GM19468 (cell line): ENCODE data around the gene IL19.
"Not testable (repeated sequence)": the region's sequence is repeated elsewhere in the genome, so short reads cannot be mapped to it uniquely, and the experiment has no call there.

Experiments used
- ATAC-seq: cut with Tn5 transposase; IDR thresholded peaks from one replicate; pipeline ENCODE4 v1.9.1; 2021; ENCODE audit warnings: mild to moderate bottlenecking, moderate library complexity, moderate number of reproducible peaks; ENCODE audit not compliant: unreplicated experiment; ENCODE audit errors: extremely low read depth

Gene IL19

DNA sequence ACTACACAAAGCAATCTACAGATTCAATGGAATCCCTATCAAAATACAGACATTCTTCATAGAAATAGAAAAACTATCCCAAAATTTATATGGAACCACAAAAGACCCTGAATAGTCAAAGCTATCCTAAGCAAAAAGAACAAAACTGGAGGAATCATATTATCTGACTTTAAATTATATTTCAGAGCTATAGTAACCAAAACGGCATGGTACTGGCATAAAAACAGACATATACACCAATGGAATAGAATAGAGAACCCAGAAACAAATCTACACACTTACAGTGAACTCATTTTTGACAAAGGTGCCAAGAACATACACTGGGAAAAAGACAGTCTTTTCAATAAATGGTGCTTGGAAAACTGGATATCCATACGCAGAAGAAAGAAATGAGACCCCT is 82.1 kb downstream of the IL19 start:
- not testable (repeated sequence) for ATAC-seq

- not testable (repeated sequence) for ATAC-seq
Observed at GRCh38 chr1:206853696-206854095, 83.1 kb downstream of the IL19 start.

DNA sequence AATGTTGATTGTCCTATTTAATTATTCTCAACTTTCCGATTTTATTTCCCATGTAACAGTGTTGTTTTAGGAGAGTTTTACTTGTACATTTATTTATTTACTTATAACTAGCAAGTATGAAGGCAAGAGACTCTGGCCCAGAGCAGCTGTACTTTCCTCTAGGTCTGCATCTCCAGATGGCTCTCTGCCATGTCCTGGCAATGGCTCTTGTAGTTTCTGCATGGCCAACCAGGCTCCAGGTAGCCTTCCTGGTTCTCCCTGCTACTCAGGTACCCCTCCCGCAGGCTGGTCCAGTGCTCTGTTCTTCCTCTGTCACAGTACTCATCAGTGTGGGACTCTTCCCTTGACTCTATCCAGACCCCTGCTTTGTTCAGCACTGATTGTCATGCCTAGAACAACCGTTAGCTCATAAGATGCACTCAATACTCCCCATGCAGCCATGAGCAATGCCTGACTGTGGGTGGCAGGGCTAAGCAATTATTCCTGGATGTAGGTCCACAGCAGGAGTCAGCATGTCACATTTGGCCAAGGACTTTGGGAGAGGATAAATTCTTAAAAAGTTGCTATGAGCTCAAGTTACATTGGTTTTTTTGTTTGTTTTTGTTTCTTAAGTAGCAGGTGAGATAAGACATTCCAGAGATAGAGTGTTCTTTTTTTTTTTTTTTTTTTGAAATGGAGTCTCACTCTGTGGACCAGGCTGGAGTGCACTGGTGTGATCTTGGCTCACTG is 84.0 kb downstream of the IL19 start:
- no peak for ATAC-seq

- ATAC-seq: no peak
Observed at GRCh38 chr1:206855859-206856258, 85.3 kb downstream of the IL19 start.

DNA sequence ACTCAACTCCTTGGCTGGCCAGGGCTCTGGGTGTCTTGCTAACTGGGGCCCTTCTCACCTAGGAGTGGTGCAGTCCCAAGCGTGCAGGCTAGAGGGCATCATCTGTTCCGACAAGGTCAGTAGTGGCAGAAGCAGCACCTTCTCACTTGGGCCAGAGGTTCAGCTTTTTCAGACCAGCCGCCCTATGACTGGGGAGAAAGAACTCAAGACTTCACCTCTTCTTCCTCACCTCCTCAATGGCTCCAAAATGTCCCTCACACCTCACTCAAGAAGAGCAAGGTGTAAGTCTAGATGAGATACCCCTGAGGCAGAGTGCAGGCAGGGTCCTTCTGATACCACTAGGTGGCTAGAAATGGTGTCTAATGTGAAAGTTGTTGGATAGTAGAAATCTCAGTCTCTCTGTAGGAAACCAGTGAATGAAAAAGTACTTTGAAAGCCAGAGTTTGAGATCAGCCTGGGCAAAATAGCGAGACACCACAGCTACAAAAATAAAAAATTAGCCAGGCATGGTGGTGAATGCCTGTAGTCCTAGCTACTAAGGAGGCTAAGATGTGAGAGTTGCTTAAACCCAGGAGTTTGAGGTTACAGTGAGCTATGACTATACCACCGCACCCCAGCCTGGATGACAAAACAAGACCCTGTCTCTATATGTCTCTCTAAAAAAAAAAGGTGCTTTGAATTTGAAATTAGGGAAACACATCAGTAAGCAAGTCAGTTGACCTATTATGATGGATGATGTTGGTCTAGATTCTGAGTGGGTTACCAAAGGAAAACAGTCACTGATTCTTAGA is 86.3 kb downstream of the IL19 start:
- ATAC-seq: no peak

DNA sequence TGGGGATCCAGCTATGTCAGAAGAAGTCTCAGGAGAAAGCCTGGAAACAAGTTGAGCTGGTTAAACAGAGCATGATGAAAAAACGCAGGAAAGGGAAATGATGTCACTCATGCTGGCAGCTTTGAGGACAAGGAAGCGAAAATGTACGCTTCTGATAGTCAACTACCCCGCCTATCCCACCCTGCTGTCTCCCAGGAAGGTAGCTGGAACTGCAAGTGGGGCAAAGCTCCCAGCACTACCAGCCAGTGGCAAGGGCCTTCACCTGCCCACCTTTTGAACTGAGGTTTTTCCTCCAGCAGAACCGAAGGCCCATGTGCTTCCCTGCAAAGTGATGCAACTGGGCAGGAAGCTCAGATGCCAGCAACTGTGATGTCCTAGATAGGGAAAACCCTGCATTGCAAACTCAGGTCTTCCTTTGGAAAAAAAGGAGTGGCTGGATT is 88.5 kb downstream of the IL19 start:
- ATAC-seq: no peak

GRCh38 chr1:206860165-206860564 is 89.6 kb downstream of the IL19 start:
- ATAC-seq: no peak

DNA sequence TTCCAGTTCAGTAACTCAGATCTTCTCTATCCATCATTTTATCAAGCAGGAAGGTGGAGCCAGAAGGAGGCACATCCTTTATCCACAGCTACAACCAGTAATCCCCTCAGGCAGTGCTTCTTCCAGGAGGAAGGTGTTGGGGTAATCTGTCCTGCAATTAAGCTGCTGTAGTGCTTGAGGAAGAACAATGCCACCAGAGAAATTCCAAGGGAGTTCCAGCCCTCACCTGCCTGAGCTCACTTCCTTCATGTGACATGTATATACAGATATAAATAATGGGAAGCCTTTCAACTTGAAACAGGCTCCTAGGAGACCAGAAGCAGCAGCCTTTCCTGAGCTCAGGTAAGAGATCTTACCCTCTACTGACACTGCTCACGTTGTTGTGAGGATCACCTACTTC is 92.7 kb downstream of the IL19 start:
- ATAC-seq: no peak

GRCh38 chr1:206864939-206865671 is 94.5 kb downstream of the IL19 start, which contains the start of gene IL20:
IL20 (plus strand) TSS chr1:206865623; CDS start chr1:206865853, 230 bp downstream.
- no peak for ATAC-seq

DNA sequence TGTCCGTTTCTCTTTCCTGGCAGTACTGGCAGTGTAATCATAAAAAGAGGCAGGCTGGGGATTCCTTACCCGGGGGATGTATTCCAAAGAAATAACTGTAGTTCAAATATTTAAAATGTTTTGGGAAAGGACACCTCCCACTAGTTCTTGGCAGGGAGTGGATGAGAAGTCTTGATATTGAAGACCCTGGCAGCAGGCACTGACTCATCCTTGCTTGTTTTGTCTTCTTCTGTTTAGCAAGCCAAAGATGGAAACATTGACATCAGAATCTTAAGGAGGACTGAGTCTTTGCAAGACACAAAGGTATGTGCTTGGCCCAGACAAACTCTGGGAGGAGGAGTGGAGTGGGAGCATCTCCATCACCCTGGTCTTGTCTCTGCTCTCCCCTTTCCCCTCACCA is 95.5 kb downstream of the IL19 start:
- ATAC-seq: no peak

- ATAC-seq: no peak
Observed at GRCh38 chr1:206867239-206867638, 96.7 kb downstream of the IL19 start.

- ATAC-seq: no peak
Observed at GRCh38 chr1:206867716-206868115, 97.1 kb downstream of the IL19 start.

DNA sequence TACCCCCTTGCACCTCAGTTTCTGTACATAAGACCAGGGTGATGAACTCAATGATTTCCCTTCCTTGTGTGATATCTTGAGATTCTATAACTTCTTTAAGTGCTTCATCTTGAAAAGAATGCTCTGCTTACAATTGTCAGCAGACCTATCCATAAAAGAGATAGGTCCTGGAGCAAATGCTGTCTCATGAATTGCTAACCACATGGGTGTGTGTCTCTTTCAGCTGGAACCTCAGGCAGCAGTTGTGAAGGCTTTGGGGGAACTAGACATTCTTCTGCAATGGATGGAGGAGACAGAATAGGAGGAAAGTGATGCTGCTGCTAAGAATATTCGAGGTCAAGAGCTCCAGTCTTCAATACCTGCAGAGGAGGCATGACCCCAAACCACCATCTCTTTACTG is 97.7 kb downstream of the IL19 start:
- no peak for ATAC-seq

GRCh38 chr1:206872139-206872538 is 101.6 kb downstream of the IL19 start:
- ATAC-seq: no peak

GRCh38 chr1:206873603-206874188 is 103.1 kb downstream of the IL19 start:
- no peak for ATAC-seq

- no peak for ATAC-seq
Observed at GRCh38 chr1:206875752-206876377, 105.3 kb downstream of the IL19 start.

GRCh38 chr1:206878456-206878855 is 107.9 kb downstream of the IL19 start:
- no peak for ATAC-seq

- ATAC-seq: no peak
Observed at GRCh38 chr1:206880314-206880713, 109.7 kb downstream of the IL19 start.

- no peak for ATAC-seq
Observed at GRCh38 chr1:206882555-206882954, 112.0 kb downstream of the IL19 start.

- ATAC-seq: no peak
Observed at GRCh38 chr1:206883160-206883559, 112.6 kb downstream of the IL19 start.
